ENCODE data around the gene SPAG17.
A peak's percentile ranks its signal among the peaks of the same experiment; 100 is the strongest.
"Not testable (repeated sequence)": the region's sequence is repeated elsewhere in the genome, so short reads cannot be mapped to it uniquely, and the experiment has no call there.

SPAG17 gene

DNA sequence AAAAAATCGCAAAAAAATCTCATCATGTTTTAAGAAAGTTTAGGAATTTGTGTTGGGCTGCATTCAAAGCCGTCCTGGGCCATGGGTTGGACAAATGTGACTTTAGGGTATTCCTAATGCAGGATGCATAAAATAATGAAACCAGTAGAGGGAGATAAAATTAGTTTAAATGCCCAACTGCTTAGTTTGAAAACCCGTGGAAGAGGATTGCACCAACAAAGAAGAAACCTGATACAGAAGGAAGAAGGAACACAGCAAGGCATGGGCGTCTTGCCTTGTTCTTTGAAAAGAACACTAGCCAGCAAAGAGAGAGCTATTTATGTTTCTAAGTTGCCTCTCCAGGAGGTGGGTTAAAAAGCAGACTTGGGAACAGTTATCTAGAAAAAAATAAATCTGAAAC is 217.6 kb downstream of the SPAG17 start:
- DNase-seq = peak; percentile 3 to 29

DNA sequence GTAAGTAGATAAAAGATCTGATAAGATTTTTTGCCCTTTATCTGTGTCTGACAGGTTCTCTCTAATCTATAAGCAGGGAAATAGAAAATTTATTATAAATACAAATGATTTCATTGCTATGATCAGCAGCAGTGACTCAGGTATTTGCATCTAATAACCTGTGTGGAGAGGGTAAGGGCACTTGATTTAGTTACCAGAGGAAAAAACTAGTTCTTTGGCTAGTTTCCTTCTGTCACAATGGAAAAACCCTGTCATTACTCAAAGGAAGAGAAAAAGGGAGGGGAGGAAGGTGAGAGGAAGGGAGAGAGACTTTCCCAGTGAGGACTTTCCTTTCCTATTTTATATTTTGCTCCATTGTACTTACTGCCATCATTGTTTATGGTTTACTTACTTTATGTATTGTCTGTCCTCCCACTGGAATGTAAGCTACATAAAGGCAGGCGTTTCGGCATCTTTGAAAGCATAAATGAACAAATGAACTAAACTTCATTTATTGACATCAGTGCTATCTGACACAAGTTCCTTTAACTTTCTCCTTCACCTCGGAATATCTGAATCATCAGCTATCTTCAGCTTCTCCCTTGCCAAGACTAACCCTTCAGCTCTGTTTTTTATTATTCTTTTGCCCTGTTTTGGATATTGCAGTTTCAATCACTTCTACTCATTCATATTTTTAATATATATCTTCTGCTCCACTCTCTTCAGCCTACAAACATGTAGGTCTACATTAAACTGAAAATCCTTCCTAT is 220.6 kb downstream of the SPAG17 start:
- DNase-seq = no peak

DNA sequence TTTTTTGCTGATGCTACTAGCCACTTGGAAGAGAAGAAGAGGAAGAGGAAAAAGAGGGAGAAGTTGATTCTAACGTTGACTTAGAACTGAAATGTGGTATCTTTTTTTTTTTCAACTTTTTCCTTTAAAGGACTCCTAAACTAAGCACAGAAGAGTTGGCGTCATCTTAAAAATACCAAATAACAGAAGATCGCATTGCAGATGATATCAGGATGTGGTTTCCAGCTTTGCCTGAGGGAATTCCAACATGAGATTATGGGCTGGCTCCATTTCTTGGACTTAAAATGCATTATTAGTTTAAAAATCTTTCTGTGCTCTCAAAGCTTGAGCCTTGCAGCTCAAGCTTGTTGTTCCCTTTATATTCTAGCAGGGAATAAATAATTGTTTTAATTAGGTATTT is 225.7 kb downstream of the SPAG17 start:
- DNase-seq = no peak

- no peak for DNase-seq
Observed at GRCh38 chr1:117952386-117952785, 232.6 kb downstream of the SPAG17 start.

DNA sequence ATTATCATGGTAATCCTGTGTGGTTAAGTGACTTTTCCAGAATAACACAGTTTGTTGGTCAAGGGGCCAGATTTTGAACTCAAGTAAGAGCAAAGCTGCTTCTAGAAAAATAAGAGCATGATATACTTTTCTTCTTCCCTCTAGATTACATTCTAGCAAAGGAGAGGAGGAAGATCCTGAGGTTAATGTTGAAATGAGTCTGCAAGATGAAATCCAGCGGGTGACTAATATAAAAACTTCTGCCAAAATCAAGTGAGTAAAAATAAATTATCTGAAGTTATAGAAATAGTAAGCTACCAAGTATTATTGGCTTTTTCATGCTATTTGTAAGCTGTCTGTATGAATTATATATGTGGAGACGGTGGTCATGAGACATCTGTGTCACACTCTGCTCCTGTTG is 242.7 kb downstream of the SPAG17 start:
- no peak for DNase-seq

GRCh38 chr1:117933769-117934168 is 251.3 kb downstream of the SPAG17 start:
- no peak for DNase-seq

- no peak for DNase-seq
Observed at GRCh38 chr1:117932576-117932975, 252.5 kb downstream of the SPAG17 start.

DNA sequence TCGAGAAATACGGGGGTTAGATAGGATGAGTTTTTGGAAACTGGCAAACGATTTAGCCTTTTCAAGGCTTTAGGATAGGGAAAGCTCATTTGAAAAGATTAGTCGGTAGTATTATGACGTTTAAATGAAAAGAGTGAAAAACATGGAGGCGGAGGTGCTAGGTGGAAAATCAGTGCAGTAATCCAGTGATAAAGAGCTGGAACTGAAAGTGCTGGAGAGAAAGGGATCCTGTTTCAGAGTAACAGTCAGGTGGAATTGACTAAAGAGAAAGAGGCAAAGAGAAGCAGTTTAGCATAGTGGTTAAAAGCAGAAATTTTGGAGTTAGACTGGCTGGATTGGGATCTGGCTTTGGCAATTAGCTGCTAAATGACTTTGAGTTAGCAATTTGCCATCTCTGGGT is 254.5 kb downstream of the SPAG17 start:
- no peak for DNase-seq

GRCh38 chr1:117930173-117930447 is 254.9 kb downstream of the SPAG17 start:
- no peak for DNase-seq

DNA sequence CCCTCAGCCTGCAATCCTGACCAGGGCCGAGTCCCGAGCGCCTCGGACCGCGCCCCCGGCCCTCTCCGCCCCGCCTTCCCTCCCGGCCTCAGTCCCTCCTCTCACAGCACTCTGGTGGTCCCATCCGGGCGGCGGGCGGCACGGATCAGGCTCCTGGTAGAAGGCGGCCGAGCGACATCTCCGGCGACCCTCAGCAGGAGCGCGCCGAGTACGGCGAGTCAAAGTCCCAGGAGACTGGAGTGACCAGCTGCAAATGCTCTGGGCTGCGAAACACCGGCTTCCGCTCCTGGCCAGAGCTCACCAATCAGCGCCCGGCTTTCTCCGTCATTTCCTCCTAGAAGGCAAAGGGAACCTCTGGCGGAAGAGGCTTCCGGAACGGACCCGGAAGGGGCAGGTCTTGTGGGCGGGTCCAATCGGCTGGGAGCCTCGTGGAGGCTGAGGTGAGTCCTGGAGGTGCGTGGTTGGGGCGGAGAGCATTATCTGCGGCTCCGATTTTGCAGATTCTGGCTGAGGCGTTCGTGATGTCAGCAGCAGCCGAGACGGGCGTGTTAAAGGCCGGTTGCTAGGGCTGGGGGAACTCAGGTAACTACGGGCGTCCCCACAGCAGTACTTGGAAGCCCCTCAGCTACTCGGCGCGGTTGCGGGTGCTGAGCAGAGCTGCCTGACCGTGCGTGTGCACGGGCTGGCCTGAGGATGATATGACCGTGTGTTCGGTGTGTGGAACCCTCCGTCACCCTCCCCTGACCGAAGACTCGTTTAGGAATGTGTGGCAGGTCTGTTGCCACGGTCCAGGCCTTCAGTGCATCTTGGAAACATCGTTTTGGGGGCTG is 255.5 kb downstream of the SPAG17 start, which contains the start of the genes GDAP2 and WDR3:
TSS of gene GDAP2 (minus strand) at position 279 of the 830 bp plus-strand sequence. CDS start 9,264 bp downstream, outside the sequence.
TSS of gene WDR3 (plus strand) at position 397 of the 830 bp plus-strand sequence. CDS start 3,581 bp downstream, outside the sequence.
- peak; percentile 98 to 99 for DNase-seq

GRCh38 chr1:117928881-117929342 is 256.1 kb downstream of the SPAG17 start:
- DNase-seq = peak; percentile 44 to 57

GRCh38 chr1:117925981-117926380 is 259.0 kb downstream of the SPAG17 start:
- no peak for DNase-seq

- not testable (repeated sequence) for DNase-seq
Observed at GRCh38 chr1:117922717-117923116, 262.3 kb downstream of the SPAG17 start.

GRCh38 chr1:117921991-117922390 is 263.0 kb downstream of the SPAG17 start:
- no peak for DNase-seq

DNA sequence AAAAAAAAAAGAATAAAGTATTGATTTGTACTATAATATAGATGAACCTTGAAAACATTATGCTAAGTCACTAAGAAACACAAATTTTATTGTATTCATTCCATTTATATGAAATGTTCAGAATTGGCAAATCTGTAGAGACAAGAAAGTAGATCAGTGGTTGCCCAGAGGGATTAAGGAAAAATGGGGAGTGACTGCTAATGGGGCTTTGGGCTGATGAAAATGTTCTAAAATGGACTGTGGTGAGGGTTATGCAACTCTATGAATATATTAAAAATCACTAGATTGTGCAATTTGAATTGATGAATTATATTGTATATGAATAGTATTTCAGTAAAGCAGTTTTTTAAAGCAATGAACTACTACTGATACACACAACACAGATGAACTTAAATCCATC is 265.7 kb downstream of the SPAG17 start:
- no peak for DNase-seq

DNA sequence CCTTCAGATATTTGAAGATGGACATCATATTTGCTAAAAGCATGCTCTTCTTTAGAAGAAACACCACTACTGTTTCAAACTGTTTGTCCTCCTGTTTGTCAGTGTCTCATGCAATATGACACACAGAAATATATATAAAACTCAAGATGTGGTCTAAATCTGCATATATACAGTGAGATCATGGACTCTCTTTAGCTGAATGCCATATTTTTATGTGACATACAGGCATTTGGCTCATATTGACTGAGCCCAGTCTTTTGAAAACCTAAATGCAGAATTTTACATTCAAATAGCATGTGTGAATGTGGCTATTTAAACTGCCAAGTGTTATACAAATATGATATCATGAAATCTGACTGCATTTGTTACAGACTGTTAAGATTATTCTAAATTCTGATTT is 274.0 kb downstream of the SPAG17 start:
- no peak for DNase-seq

DNA sequence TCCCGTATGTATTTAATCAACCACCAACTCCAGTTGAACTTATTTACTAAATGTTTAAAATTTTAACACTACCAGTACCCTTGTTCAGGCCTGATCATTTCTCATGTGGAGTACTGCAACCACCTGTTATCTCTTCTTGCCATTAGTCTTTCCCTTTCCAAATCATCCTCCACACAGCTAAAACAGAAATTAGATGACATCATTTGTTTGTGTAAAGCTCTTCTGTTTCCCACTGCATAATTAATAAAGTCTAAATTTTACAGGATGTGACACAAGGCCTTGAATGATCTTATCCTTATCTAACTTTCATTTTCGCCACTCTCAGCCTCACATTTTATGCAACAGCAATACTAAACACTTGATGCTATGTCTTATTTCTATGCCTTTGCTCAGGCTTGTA is 280.0 kb downstream of the SPAG17 start:
- no peak for DNase-seq

DNA sequence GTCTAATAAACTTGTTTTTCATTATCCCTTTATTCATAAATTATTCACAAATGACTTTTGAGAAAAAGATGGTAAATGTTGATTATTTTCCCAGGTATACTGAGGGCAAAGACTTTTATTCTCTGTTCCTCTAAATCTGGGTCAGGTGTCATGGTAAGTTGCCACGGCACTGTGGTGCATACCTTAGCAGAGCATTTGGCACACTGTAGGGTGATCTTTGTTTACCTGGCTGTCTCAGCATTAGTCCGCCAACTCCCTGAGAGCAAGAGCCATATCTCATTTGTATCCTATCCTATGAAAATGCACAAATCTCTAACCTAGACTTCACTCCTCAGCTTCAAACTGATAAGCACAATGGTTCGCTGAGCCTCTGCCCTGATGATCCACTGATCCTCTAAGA is 280.5 kb downstream of the SPAG17 start:
- DNase-seq = no peak

Measured in SHP77 (cell line).